ENCODE measurements around the gene EIF4G3.
"Not testable (repeated sequence)": the region's sequence is repeated elsewhere in the genome, so short reads cannot be mapped to it uniquely, and the experiment has no call there.

Gene EIF4G3

DNA sequence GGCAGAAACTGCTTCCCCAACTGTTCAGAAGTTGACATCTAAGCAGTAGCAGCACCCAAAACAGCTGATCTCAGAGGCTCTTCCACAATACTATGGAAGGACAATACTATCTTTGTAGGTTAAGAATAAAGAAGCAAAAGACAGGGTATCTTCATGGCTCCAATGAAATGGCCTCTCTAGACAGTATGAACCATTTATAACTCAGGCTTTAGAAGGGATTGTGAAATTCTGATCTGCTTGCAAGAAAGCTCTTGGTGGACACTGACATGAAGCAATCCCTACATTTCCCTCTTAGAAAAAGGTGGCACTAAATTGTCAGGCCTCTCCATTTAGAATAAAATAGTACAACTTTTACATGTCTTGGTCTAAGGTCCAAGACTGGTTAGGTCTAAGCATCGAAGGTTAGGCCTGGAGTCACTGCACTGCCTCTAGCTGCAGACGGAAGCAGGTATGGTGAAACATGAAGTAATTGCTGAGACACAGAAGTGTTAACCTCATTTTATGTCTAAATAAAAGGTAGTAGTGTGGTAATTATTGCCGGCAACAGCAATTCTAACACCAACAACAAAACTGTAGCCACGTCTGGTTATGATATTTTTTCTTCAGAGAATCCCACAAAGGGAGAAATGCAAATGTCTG is 339.0 kb downstream of the EIF4G3 start:
- ATAC-seq (no peak), DNase-seq (no peak)
- Mint-ChIP-seq H3K4me3 (no peak overlapping the region), H3K27ac (no peak overlapping the region), H3K9me3 (no peaks in the 10 kb centered on the region), H3K4me1 (no peaks in the 10 kb centered on the region), H3K27me3 (no peaks in the 10 kb centered on the region)

DNA sequence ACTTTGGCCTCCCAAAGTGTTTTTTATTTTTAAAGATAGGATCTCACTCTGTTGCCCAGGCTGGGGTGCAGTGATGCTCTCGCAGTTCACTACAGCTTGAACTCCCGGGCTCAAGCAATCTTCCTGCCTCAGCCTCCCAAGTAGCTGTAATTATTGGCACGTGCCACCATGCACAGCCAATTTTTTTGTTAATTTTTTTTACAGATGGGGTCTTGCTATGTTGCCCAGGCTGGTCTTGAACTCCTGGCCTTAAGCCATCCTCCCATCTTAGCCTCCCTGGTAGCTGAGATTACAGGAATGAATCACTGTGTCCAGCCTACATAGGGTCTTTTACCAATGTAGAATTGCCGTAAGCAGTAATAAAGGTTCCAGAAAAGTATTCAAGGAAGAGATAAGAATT is 340.5 kb downstream of the EIF4G3 start:
- no peak overlapping the region for H3K4me3 Mint-ChIP-seq
- H3K27ac Mint-ChIP-seq: no peak overlapping the region
- H3K9me3 Mint-ChIP-seq: no peaks in the 10 kb centered on the region
- DNase-seq (no peak), ATAC-seq (no peak)
- H3K27me3 Mint-ChIP-seq: no peaks in the 10 kb centered on the region
- no peaks in the 10 kb centered on the region for H3K4me1 Mint-ChIP-seq

DNA sequence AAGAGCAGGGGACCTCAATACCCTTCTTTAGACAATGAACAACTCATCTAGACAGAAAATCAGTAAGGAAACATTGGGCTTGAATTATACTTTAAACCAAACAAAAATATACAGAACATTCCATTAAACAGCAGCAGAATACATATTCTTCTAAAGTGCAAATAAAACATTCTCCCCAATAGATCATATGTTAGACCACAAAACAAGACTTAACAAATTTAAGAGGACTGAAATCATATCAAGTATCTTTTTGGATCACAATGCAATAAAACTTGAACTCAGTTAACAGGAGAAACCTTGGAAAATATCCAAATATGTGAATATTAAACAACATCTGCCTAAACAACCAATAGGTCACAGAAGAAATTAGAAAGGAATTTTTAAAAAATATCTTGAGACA is 341.9 kb downstream of the EIF4G3 start:
- H3K27me3 Mint-ChIP-seq: no peaks in the 10 kb centered on the region
- H3K4me1 Mint-ChIP-seq: no peaks in the 10 kb centered on the region
- H3K27ac Mint-ChIP-seq: no peak overlapping the region
- no peak for ATAC-seq
- no peak overlapping the region for H3K4me3 Mint-ChIP-seq
- no peak for DNase-seq
- H3K9me3 Mint-ChIP-seq: no peaks in the 10 kb centered on the region

DNA sequence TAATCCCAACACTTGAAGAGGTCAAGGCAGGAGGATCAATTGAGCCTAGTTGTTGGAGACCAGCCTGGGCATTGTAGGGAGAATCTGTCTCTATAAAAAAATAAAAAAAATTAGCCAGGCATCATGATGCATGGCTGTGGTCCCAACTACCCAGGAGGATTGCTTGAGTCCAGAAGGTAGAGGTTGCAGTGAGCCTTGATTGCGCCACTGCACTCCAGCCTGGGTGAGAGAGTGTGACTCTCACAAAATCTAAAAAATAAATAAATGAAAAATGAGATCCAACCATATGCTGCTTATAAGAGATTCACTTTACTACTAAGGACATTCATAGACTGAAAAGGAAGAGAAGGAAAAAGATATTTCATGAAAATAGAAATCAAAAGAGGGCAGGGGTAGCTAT is 342.5 kb downstream of the EIF4G3 start:
- no peaks in the 10 kb centered on the region for H3K4me1 Mint-ChIP-seq
- no peaks in the 10 kb centered on the region for H3K9me3 Mint-ChIP-seq
- ATAC-seq (no peak), DNase-seq (no peak)
- H3K27ac Mint-ChIP-seq: no peak overlapping the region
- H3K4me3 Mint-ChIP-seq: no peak overlapping the region
- no peaks in the 10 kb centered on the region for H3K27me3 Mint-ChIP-seq

DNA sequence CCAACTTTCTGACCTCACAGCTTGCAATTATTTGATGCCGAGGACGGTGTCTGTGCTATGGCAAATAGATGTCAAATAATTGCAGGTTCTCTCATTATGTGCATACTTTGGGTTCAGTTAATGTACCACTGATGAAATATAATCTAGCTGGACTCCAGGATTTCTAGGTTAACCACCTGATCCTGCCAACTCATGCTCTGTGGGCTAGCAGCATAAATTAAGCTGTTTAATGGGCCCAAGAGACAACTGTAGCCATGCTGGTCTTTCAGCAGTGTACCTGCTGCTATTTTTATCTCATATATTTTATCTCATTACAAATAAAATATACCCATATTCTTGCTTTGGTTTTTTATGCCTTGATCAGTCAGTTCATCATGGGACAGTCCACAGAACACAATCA is 346.3 kb downstream of the EIF4G3 start:
- no peaks in the 10 kb centered on the region for H3K4me1 Mint-ChIP-seq
- ATAC-seq: no peak

DNA sequence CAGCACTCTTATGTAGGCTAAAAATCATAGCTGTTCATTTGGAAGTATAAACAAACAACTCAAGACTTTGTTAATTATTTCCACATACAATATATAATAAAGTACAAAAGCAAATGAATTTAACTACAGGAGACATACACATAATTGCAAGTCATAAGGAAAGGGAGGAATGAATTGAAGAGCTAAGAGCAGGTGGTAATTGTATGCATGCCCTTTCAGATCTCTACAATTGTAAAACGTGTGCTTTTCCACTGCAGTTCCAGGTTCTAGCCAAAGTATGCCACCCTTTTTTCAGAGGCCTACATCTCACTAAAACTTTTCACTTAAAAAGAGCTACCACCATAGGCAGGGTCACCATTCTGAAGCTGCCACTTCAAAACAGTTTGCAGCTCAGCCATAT is 346.8 kb downstream of the EIF4G3 start:
- DNase-seq (no peak), ATAC-seq (no peak)
- Mint-ChIP-seq H3K27me3 (no peaks in the 10 kb centered on the region), H3K4me1 (no peaks in the 10 kb centered on the region), H3K9me3 (no peaks in the 10 kb centered on the region), H3K27ac (no peak overlapping the region), H3K4me3 (no peak overlapping the region)

More for the DNA sequence above, 346.3 kb downstream of the EIF4G3 start:
- Mint-ChIP-seq H3K4me3 (no peak overlapping the region), H3K27me3 (no peaks in the 10 kb centered on the region), H3K9me3 (no peaks in the 10 kb centered on the region), H3K27ac (no peak overlapping the region)
- no peak for DNase-seq

DNA sequence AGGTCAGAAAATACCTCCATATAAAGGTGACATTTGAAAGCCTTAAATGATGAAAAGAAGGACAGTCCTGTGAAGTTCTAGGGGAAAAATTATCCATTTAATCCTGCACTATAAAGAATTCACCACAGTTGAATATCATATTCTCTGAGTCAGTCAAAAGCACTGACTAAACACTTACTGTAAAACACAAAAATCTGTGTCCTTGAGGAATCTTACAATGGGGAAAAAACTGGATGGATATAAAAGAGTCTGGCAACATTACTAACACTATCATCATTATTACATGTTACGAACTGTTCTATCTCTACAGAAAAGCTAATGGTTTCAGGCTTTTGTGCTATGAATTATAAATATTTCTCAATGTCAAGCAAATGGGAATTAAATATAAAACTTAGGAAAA is 347.2 kb downstream of the EIF4G3 start:
- ATAC-seq: no peak
- H3K9me3 Mint-ChIP-seq: no peaks in the 10 kb centered on the region

DNA sequence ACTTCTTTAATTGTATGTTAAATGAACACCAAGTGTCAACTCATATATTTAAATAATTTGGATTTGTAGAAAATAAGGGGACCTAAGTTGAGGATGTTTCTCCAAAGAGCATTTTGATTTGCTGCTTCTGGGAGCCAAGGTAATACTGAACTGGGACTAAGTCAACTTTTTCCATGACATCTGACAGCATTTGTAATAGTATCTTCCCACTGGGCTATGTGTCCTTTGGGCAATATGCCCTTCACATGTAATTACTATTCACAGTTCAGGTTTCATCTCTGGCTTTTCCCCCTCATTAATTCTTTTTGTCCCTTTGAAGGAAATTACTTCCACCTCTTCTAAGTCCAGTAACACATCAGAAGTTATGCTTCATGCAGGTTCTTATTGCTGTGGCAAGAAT is 352.9 kb downstream of the EIF4G3 start:
- no peaks in the 10 kb centered on the region for H3K9me3 Mint-ChIP-seq
- ATAC-seq (no peak), DNase-seq (no peak)
- H3K27ac Mint-ChIP-seq: no peak overlapping the region
- H3K4me3 Mint-ChIP-seq: no peak overlapping the region
- H3K4me1 Mint-ChIP-seq: no peaks in the 10 kb centered on the region
- no peaks in the 10 kb centered on the region for H3K27me3 Mint-ChIP-seq

More for the DNA sequence above, 347.2 kb downstream of the EIF4G3 start:
- H3K27ac Mint-ChIP-seq: no peak overlapping the region
- H3K27me3 Mint-ChIP-seq: no peaks in the 10 kb centered on the region
- H3K4me1 Mint-ChIP-seq: no peaks in the 10 kb centered on the region
- DNase-seq: no peak
- H3K4me3 Mint-ChIP-seq: no peak overlapping the region

DNA sequence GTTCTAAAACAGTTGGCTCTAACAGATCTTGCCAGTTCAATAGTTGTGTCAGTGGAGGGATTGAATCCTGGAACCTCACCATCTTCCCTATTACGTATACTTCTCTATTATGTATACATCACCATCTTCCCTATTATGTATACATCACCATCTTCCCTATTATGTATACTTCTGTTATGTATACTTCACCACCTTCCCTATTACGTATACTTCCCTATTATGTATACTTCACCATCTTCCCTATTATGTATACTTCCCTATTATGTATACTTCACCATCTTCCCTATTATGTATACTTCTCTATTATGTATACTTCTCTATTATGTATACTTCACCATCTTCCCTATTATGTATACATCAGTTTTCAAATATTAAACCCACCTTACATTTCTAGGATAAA is 355.2 kb downstream of the EIF4G3 start:
- no peaks in the 10 kb centered on the region for H3K4me1 Mint-ChIP-seq
- H3K27ac Mint-ChIP-seq: no peak overlapping the region
- H3K9me3 Mint-ChIP-seq: no peaks in the 10 kb centered on the region
- H3K27me3 Mint-ChIP-seq: no peaks in the 10 kb centered on the region
- H3K4me3 Mint-ChIP-seq: no peak overlapping the region
- DNase-seq (no peak), ATAC-seq (no peak)

DNA sequence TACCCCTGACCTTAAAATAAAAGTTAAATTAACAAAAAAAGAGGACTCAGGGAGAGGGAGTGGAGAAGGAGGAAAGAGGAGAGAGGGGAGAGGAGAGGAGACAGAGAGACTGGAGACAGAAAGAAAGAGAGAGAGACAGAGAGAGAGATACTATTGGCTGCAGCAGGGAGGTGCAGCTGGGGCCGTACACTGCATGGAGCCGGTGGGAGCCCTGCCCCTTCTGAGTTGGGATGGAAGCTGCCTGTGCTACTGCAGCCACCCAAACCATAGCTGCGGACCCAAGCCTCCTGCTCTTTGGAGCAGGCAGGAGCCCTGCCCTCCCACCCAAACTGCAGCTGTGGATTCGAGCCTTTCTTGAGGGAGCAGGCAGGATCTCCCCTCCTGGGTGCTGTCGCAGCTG is 356.9 kb downstream of the EIF4G3 start:
- Mint-ChIP-seq H3K4me1 (no peaks in the 10 kb centered on the region), H3K9me3 (no peaks in the 10 kb centered on the region), H3K27me3 (no peaks in the 10 kb centered on the region), H3K4me3 (no peak overlapping the region), H3K27ac (peak overlapping the region in 1 of 2 donors; percentile 79)
- no peak for DNase-seq
- no peak for ATAC-seq

DNA sequence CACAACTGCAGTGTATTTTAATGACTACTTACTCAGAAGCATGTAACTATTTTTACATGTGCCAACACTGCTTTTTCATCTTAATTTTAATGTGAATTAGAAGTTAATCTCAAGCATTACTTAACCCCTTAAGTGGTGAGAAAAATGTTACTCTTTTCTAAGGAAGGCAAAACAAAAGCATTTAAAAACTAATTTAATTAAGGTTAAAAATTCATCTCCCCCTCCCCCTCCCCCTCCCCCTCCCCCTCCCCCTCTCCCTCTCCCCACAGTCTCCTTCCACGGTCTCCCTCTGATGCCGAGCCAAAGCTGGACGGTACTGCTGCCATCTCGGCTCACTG is 362.2 kb downstream of the EIF4G3 start:
- Mint-ChIP-seq H3K27ac (no peak overlapping the region), H3K4me3 (no peak overlapping the region), H3K27me3 (no peaks in the 10 kb centered on the region), H3K9me3 (no peaks in the 10 kb centered on the region), H3K4me1 (no peaks in the 10 kb centered on the region)
- no peak for DNase-seq
- no peak for ATAC-seq

DNA sequence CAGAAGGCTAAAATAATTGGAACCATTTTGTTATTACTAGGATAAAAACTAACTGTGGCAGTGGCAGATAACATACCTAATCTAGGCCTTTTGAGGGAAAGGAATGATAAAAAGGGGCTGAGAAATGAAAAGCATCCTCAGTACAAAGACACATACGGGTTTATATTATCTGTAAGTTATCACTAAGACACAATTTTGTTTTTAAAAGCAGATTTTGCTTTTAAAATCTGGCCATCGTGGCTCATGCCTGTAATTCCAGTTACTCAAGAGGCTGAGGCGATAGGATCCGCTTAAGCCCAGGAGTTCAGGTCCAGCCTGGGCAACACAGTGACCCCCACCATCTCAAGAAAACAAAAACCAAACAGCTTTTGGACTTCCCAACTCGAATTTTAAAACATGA is 364.8 kb downstream of the EIF4G3 start:
- Mint-ChIP-seq H3K9me3 (no peaks in the 10 kb centered on the region), H3K4me3 (no peak overlapping the region), H3K4me1 (no peaks in the 10 kb centered on the region), H3K27ac (no peak overlapping the region), H3K27me3 (no peaks in the 10 kb centered on the region)
- no peak for DNase-seq
- ATAC-seq: no peak

DNA sequence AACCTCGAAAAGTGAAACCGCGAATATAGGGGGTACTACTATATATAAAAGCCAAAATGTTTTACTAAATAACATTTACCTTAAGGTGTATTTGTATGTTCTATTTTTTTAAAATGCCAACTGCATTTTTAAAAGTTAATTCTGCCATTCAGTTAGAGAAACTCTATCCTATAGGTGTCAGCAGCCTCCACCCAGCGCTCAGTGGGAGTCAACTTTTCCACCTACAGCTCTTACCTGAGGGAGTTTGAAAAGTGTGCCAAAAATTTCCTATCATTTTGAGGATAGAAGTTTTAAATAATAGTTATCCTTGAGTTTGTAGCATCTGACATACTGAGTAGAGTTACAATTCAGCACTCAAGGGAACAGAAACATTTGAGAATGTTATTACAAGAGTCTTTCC is 383.5 kb downstream of the EIF4G3 start:
- DNase-seq: no peak
- peaks cover 2% of the 10 kb centered on the region for H3K4me1 Mint-ChIP-seq
- no peak overlapping the region for H3K4me3 Mint-ChIP-seq
- no peak for ATAC-seq
- no peaks in the 10 kb centered on the region for H3K27me3 Mint-ChIP-seq
- H3K27ac Mint-ChIP-seq: no peak overlapping the region
- H3K9me3 Mint-ChIP-seq: no peaks in the 10 kb centered on the region

DNA sequence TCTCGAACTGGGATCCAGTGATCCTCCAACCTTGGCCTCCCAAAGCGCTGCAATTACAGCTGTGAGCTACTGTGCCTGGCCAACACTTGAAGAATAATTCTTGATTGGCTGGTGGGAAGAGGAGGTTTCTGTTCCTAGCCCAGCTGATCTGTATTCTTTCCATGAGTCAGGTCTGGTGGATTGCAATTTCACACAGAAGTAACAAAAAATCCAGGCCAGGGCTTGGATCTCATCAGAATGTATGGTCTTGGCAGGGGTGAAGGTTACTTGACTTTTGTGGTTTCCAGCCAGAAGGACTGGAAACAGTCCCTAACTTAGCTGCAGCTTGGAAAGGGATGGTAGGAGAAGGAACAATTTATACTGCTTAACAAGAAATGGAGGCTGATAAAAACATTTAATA is 384.5 kb downstream of the EIF4G3 start:
- H3K4me3 Mint-ChIP-seq: no peak overlapping the region
- DNase-seq: no peak
- H3K4me1 Mint-ChIP-seq: peaks cover 11% of the 10 kb centered on the region
- no peaks in the 10 kb centered on the region for H3K9me3 Mint-ChIP-seq
- ATAC-seq: no peak
- H3K27me3 Mint-ChIP-seq: no peaks in the 10 kb centered on the region
- H3K27ac Mint-ChIP-seq: no peak overlapping the region

DNA sequence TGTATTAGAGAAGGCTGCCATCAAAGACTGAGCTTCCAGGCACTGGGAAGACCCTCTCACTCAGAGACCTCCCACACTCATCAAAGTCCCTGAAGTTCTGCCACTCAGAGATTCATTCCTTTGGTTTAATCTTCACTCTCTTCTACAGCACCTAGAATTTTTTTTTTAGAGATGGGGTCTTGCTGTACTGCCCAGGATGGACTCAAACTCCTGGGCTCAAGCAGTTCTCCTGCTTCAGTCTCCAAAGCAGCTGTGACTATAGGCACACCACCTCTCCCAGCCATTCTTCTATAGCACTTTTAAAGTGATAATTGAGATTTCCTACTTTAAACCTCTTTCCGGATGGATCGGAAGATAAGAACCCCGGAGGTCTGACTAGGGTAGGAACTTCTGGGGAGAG is 385.9 kb downstream of the EIF4G3 start:
- no peak overlapping the region for H3K4me3 Mint-ChIP-seq
- H3K9me3 Mint-ChIP-seq: no peaks in the 10 kb centered on the region
- DNase-seq (no peak), ATAC-seq (no peak)
- H3K4me1 Mint-ChIP-seq: peaks cover 12% of the 10 kb centered on the region
- no peaks in the 10 kb centered on the region for H3K27me3 Mint-ChIP-seq
- H3K27ac Mint-ChIP-seq: no peak overlapping the region

DNA sequence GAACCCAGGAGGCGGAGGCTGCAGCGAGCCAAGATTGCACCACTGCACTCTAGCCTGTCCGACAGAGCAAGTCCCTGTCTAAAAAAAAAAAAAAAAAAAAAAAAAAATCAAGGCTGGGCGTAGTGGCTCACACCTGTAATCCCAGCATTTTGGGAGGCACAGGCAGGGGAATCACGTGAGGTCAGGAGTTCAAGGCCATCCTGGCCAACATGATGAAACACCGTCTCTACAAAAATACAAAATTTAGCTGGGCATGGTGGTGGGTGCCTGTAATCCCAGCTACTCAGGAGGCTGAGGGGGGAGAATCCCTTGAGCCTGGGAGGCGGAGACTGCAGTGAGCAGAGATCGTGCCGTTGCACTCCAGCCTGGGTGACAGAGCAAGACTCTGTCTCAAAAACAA is 387.1 kb downstream of the EIF4G3 start:
- peaks cover 24% of the 10 kb centered on the region for H3K4me1 Mint-ChIP-seq
- H3K27me3 Mint-ChIP-seq, H3K27ac Mint-ChIP-seq, H3K9me3 Mint-ChIP-seq, H3K4me3 Mint-ChIP-seq, ATAC-seq, DNase-seq: not testable (repeated sequence)
